ENCODE results near the gene PPFIA2. TPM values are rescaled to one million over a fixed set of nuclear protein-coding genes. Genes with fewer than 3 reads are reported as not detected.

Gene PPFIA2
- total RNA-seq = 338 TPM

GRCh38 chr12:81759190-81760051 is at the start of gene PPFIA2:
Gene PPFIA2, minus strand, starts transcription at chr12:81759350.

Data from parietal lobe (tissue), 1 donor.